ENCODE results near the gene SLCO4A1. TPM values are rescaled to one million over a fixed set of nuclear protein-coding genes. Genes with fewer than 3 reads are reported as not detected.

Gene SLCO4A1
- polyA plus RNA-seq, 1 experiment = 0.09 TPM

GRCh38 chr20:62668441-62669027 is 26.2 kb downstream of the SLCO4A1 start:
- peak; percentile 54 for DNase-seq (ENCODE audit: low read depth, low spot score)
- CTCF ChIA-PET = interaction anchor here (1.0 to 5.6 kb wide), 6 partner anchors 114 to 140 kb away, joined by 3 to 81 read pairs (median 8); no protein-coding TSS in a partner anchor
- Histone ChIP-seq H3K27me3 (ENCODE audit: control insufficient read depth, insufficient read depth, low read length) (peaks cover 3% of the 10 kb centered on the region), H3K4me3 (ENCODE audit: low read depth, low read length) (no peak overlapping the region), H3K9me3 (ENCODE audit: control insufficient read depth, insufficient read depth, low read length) (no peaks in the 10 kb centered on the region; the same call in 1 of the 2 replicates), H3K27ac (ENCODE audit: low read depth, low read length) (no peak overlapping the region)
- POLR2A ChIA-PET = no interaction called here
- TF ChIP-seq CTCF (IDR thresholded peaks at IDR 0.05; ENCODE audit: low read depth, low read length) = peak; percentile 97

DNA sequence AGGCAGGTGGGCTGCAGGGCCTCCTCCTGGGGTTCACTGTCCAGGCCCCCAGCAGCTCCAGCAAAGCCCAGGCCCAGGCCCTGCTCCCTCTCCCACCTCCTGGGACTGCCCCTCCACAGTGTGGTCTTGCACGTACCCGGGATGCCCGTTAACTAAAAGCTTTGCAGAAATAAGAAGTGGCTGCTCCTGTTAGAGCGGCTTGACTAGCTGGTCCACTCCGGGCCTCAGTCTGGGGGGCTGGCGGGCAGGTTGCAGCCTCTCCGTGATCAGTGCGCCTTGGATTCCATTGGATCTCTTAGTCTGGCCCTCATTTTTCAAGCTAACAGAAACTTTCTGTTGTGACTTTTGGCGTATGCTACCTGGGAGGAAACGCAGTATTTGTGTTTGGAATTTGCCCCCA is 26.9 kb downstream of the SLCO4A1 start:
- H3K4me3 ChIP-seq (ENCODE audit: low read depth, low read length) = no peak overlapping the region
- ChIA-PET POLR2A (no interaction called here), CTCF (interaction anchor here (1.1 to 5.6 kb wide), 3 partner anchors 122 to 139 kb away, joined by 6 to 81 read pairs (median 13); no protein-coding TSS in a partner anchor)
- H3K9me3 ChIP-seq (ENCODE audit: control insufficient read depth, insufficient read depth, low read length) = peaks cover 3% of the 10 kb centered on the region; the same call in 1 of the 2 replicates
- H3K27ac ChIP-seq (ENCODE audit: low read depth, low read length) = no peak overlapping the region
- peaks cover 5% of the 10 kb centered on the region for H3K27me3 ChIP-seq (ENCODE audit: control insufficient read depth, insufficient read depth, low read length)
- DNase-seq (ENCODE audit: low read depth, low spot score) = no peak
- no peak for TF ChIP-seq CTCF (IDR thresholded peaks at IDR 0.05; ENCODE audit: low read depth, low read length)

DNA sequence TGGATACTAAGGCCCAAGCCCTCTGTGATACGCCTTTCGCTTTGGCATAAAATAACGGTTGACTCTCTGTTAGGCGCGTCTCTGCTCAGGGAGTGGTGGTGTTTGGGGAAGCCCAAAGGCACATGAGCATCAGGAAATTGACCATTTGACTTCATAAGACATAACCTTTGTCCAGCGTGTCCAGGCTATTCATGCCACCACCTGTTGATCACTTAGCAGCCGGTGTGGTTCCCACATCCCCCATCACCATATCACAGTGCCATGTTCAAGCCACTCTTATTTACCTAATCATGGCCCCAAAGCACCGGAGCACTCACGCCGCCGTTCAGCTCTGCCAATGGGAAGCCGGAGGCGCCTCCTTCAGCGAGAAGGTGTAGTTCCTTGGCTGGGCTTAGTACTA is 27.9 kb downstream of the SLCO4A1 start:
- POLR2A ChIA-PET = no interaction called here
- CTCF ChIA-PET = interaction anchor here (1.1 to 5.6 kb wide), 3 partner anchors 121 to 177 kb away, joined by 4 to 81 read pairs (median 13); no protein-coding TSS in a partner anchor
- TF ChIP-seq CTCF (IDR thresholded peaks at IDR 0.05; ENCODE audit: low read depth, low read length) = no peak
- DNase-seq (ENCODE audit: low read depth, low spot score) = no peak
- Histone ChIP-seq H3K9me3 (ENCODE audit: control insufficient read depth, insufficient read depth, low read length) (peaks cover 3% of the 10 kb centered on the region; the same call in 1 of the 2 replicates), H3K27ac (ENCODE audit: low read depth, low read length) (no peak overlapping the region), H3K27me3 (ENCODE audit: control insufficient read depth, insufficient read depth, low read length) (peaks cover 6% of the 10 kb centered on the region), H3K4me3 (ENCODE audit: low read depth, low read length) (no peak overlapping the region)

- CTCF ChIA-PET = interaction anchor here (1.1 kb wide), 1 partner anchor 176 kb away, joined by 4 read pairs; no protein-coding TSS in a partner anchor
- POLR2A ChIA-PET = no interaction called here
- no peak for DNase-seq (ENCODE audit: low read depth, low spot score)
- TF ChIP-seq CTCF (IDR thresholded peaks at IDR 0.05; ENCODE audit: low read depth, low read length) = no peak
- Histone ChIP-seq H3K27ac (ENCODE audit: low read depth, low read length) (no peak overlapping the region), H3K9me3 (ENCODE audit: control insufficient read depth, insufficient read depth, low read length) (peaks cover 3% of the 10 kb centered on the region; the same call in 1 of the 2 replicates), H3K4me3 (ENCODE audit: low read depth, low read length) (no peak overlapping the region), H3K27me3 (ENCODE audit: control insufficient read depth, insufficient read depth, low read length) (peaks cover 8% of the 10 kb centered on the region)
Observed at GRCh38 chr20:62670998-62671397, 28.7 kb downstream of the SLCO4A1 start.

GRCh38 chr20:62671765-62672164 is 29.5 kb downstream of the SLCO4A1 start:
- H3K4me3 ChIP-seq (ENCODE audit: low read depth, low read length) = no peak overlapping the region
- H3K9me3 ChIP-seq (ENCODE audit: control insufficient read depth, insufficient read depth, low read length) = peaks cover 3% of the 10 kb centered on the region; the same call in 1 of the 2 replicates
- ChIA-PET POLR2A (no interaction called here), CTCF (interaction anchor here (1.5 kb wide), 1 partner anchor 137 kb away, joined by 4 read pairs; no protein-coding TSS in a partner anchor)
- H3K27me3 ChIP-seq (ENCODE audit: control insufficient read depth, insufficient read depth, low read length) = peaks cover 8% of the 10 kb centered on the region
- no peak for TF ChIP-seq CTCF (IDR thresholded peaks at IDR 0.05; ENCODE audit: low read depth, low read length)
- no peak overlapping the region for H3K27ac ChIP-seq (ENCODE audit: low read depth, low read length)
- no peak for DNase-seq (ENCODE audit: low read depth, low spot score)

Data from AG04450 (cell line).